ENCODE measurements around the gene HAO2. TPM values are rescaled to one million over a fixed set of nuclear protein-coding genes. Genes with fewer than 3 reads are reported as not detected.

Gene HAO2
- total RNA-seq, 2 experiments from 2014 or later: not detected

GRCh38 chr1:119384591-119384990 lies 16.0 kb downstream of the HAO2 start:
- no peaks in the 10 kb centered on the region for H3K79me2 ChIP-seq (ENCODE audit: insufficient read depth, low read depth, low read length)
- no peaks in the 10 kb centered on the region for H3K36me3 ChIP-seq (ENCODE audit: insufficient read depth, low read length)
- DNase-seq (ENCODE audit: low spot score): no peak
- H3K27ac ChIP-seq (ENCODE audit: low read depth, low read length, poor library complexity, severe bottlenecking): no peak overlapping the region
- ChIA-PET CTCF (ENCODE audit: unreplicated experiment) (no interaction called here), POLR2A (no interaction called here)
- H3K9me2 ChIP-seq (ENCODE audit: insufficient read depth, low read length): no peaks in the 10 kb centered on the region
- BruUV-seq (replicated peaks): no TSS peak
- no peak overlapping the region for H2AFZ ChIP-seq (ENCODE audit: low read length)
- no peak overlapping the region for H3K4me2 ChIP-seq (ENCODE audit: low read length)
- TF ChIP-seq CTCF (conservative IDR thresholded peaks at IDR 0.05; ENCODE audit: low read length): no peak
- no peak for TF ChIP-seq EZH2phosphoT487 (IDR thresholded peaks at IDR 0.05; ENCODE audit: borderline replicate concordance, low read depth, low read length)
- H3K4me3 ChIP-seq (ENCODE audit: low read depth, low read length, poor library complexity, severe bottlenecking): no peak overlapping the region
- H3K9me3 ChIP-seq (ENCODE audit: low read length): no peaks in the 10 kb centered on the region
- no peaks in the 10 kb centered on the region for H3K4me1 ChIP-seq (ENCODE audit: insufficient read depth, low read length, poor library complexity, severe bottlenecking)
- H4K20me1 ChIP-seq (ENCODE audit: insufficient read depth, low read length): no peaks in the 10 kb centered on the region
- intact Hi-C loops (cut with micrococcal nuclease; ENCODE audit: unreplicated experiment): no loop called here

GRCh38 chr1:119385650-119386049 lies 17.1 kb downstream of the HAO2 start:
- Histone ChIP-seq H3K27ac (ENCODE audit: low read depth, low read length, poor library complexity, severe bottlenecking) (no peak overlapping the region), H3K4me1 (ENCODE audit: insufficient read depth, low read length, poor library complexity, severe bottlenecking) (no peaks in the 10 kb centered on the region), H2AFZ (ENCODE audit: low read length) (no peak overlapping the region), H3K36me3 (ENCODE audit: insufficient read depth, low read length) (no peaks in the 10 kb centered on the region), H3K9me3 (ENCODE audit: low read length) (no peaks in the 10 kb centered on the region), H3K4me2 (ENCODE audit: low read length) (no peak overlapping the region), H3K79me2 (ENCODE audit: insufficient read depth, low read depth, low read length) (no peaks in the 10 kb centered on the region), H3K9me2 (ENCODE audit: insufficient read depth, low read length) (no peaks in the 10 kb centered on the region), H4K20me1 (ENCODE audit: insufficient read depth, low read length) (no peaks in the 10 kb centered on the region), H3K4me3 (ENCODE audit: low read depth, low read length, poor library complexity, severe bottlenecking) (no peak overlapping the region)
- intact Hi-C loops (cut with micrococcal nuclease; ENCODE audit: unreplicated experiment): no loop called here
- ChIA-PET CTCF (ENCODE audit: unreplicated experiment) (no interaction called here), POLR2A (interaction anchor here (0.7 kb wide), 1 partner anchor 331 kb away, joined by 3 read pairs; no protein-coding TSS in a partner anchor)
- no TSS peak for BruUV-seq (replicated peaks)
- no peak for DNase-seq (ENCODE audit: low spot score)
- no peak for TF ChIP-seq CTCF (conservative IDR thresholded peaks at IDR 0.05; ENCODE audit: low read length)
- no peak for TF ChIP-seq EZH2phosphoT487 (IDR thresholded peaks at IDR 0.05; ENCODE audit: borderline replicate concordance, low read depth, low read length)

- H3K9me2 ChIP-seq (ENCODE audit: insufficient read depth, low read length): no peaks in the 10 kb centered on the region
- H3K4me1 ChIP-seq (ENCODE audit: insufficient read depth, low read length, poor library complexity, severe bottlenecking): no peaks in the 10 kb centered on the region
- H2AFZ ChIP-seq (ENCODE audit: low read length): no peak overlapping the region
- H3K4me2 ChIP-seq (ENCODE audit: low read length): no peak overlapping the region
- POLR2A ChIA-PET: interaction anchor here (0.7 kb wide), 1 partner anchor 88 kb away, joined by 3 read pairs; no protein-coding TSS in a partner anchor
- no peak overlapping the region for H3K4me3 ChIP-seq (ENCODE audit: low read depth, low read length, poor library complexity, severe bottlenecking)
- H4K20me1 ChIP-seq (ENCODE audit: insufficient read depth, low read length): no peaks in the 10 kb centered on the region
- DNase-seq (ENCODE audit: low spot score): no peak
- H3K27ac ChIP-seq (ENCODE audit: low read depth, low read length, poor library complexity, severe bottlenecking): no peak overlapping the region
- no peaks in the 10 kb centered on the region for H3K79me2 ChIP-seq (ENCODE audit: insufficient read depth, low read depth, low read length)
- H3K9me3 ChIP-seq (ENCODE audit: low read length): no peaks in the 10 kb centered on the region
- TF ChIP-seq EZH2phosphoT487 (IDR thresholded peaks at IDR 0.05; ENCODE audit: borderline replicate concordance, low read depth, low read length) (no peak), CTCF (conservative IDR thresholded peaks at IDR 0.05; ENCODE audit: low read length) (no peak)
- intact Hi-C loops (cut with micrococcal nuclease; ENCODE audit: unreplicated experiment): no loop called here
- H3K36me3 ChIP-seq (ENCODE audit: insufficient read depth, low read length): no peaks in the 10 kb centered on the region
- no TSS peak for BruUV-seq (replicated peaks)
- CTCF ChIA-PET (ENCODE audit: unreplicated experiment): no interaction called here
Observed at GRCh38 chr1:119387858-119388257, 19.3 kb downstream of the HAO2 start.
